SU-DHL-6 (cell line): ENCODE data around the gene SETBP1.

Source experiments
- H2AFZ ChIP-seq: fragments of 200-600 bp; sonication (generic); 2 replicates; pipeline ENCODE4 v1.6.1; 2014; ENCODE audit warnings: low read depth, mild to moderate bottlenecking, moderate library complexity, mixed read lengths, antibody characterized with exemption, low read length; ENCODE audit not compliant: severe bottlenecking
- H3F3A ChIP-seq: fragments of 200-600 bp; shearing (Covaris generic); 2 replicates; pipeline ENCODE4 v1.6.0; 2016; ENCODE audit warnings: antibody characterized with exemption, mild to moderate bottlenecking; ENCODE audit not compliant: insufficient read depth
- H3K27ac ChIP-seq: fragments of 200-600 bp; sonication (generic); 2 replicates; pipeline ENCODE4 v1.5.1; 2016; ENCODE audit warnings: low read depth, mild to moderate bottlenecking, low read length, moderate library complexity, mixed read lengths
- H3K27me3 ChIP-seq: fragments of 200-600 bp; sonication (generic), shearing (Covaris generic); 2 replicates; pipeline ENCODE4 v1.6.0; 2014; ENCODE audit warnings: mild to moderate bottlenecking, low read length
- H3K36me3 ChIP-seq: fragments of 200-600 bp; sonication (generic); 2 replicates; pipeline ENCODE4 v1.6.1; 2014; ENCODE audit warnings: mild to moderate bottlenecking, low read length, mixed read lengths
- H3K4me2 ChIP-seq: fragments of 300-600, 200-600 bp; shearing (Covaris generic), sonication (generic); 2 replicates; pipeline ENCODE4 v1.6.0; 2014; ENCODE audit warnings: low read length, low read depth, mild to moderate bottlenecking; ENCODE audit not compliant: poor library complexity, severe bottlenecking
- H3K4me3 ChIP-seq: fragments of 200-600 bp; sonication (generic); 2 replicates; pipeline ENCODE4 v1.5.1; 2014; ENCODE audit warnings: antibody characterized with exemption, low read length, mild to moderate bottlenecking, mixed read lengths; ENCODE audit not compliant: insufficient read depth, poor library complexity, severe bottlenecking
- H3K79me2 ChIP-seq: fragments of 200-600 bp; sonication (generic); 2 replicates; pipeline ENCODE4 v1.6.1; 2014; ENCODE audit warnings: mild to moderate bottlenecking, low read length, moderate library complexity; ENCODE audit not compliant: insufficient read depth
- H3K9ac ChIP-seq: fragments of 200-600 bp; sonication (generic); 2 replicates; pipeline ENCODE4 v1.7.0; 2014; ENCODE audit warnings: mild to moderate bottlenecking, low read length
- H3K9me2 ChIP-seq: fragments of 200-600 bp; sonication (generic); replicated peaks from 2 replicates; pipeline ENCODE4 v1.6.1; 2014; ENCODE audit warnings: low read length; ENCODE audit not compliant: insufficient read depth
- H3K9me3 ChIP-seq: fragments of 200-600 bp; sonication (generic); 2 replicates; pipeline ENCODE4 v1.6.1; 2014; ENCODE audit warnings: low read length, mixed read lengths; ENCODE audit not compliant: insufficient read depth
- H4K20me1 ChIP-seq: fragments of 200-600 bp; sonication (generic); 2 replicates; pipeline ENCODE4 v1.6.1; 2014; ENCODE audit warnings: low read depth, mild to moderate bottlenecking, antibody characterized with exemption, low read length, moderate library complexity, mixed read lengths
- EZH2phosphoT487 ChIP-seq: fragments of 200-600 bp; sonication (generic), shearing (Covaris generic); conservative IDR thresholded peaks from 2 replicates; pipeline ENCODE4 v1.6.1; 2018; ENCODE audit warnings: mild to moderate bottlenecking, antibody characterized with exemption, low read length, moderate library complexity, mixed read lengths
- TF ChIP-seq, protein P1 (sequence below): fragments of 200-600 bp; sonication (generic); IDR thresholded peaks from one replicate; pipeline ENCODE4 v1.5.1; 2017; ENCODE audit warnings: antibody characterized with exemption, mild to moderate bottlenecking, low read length, moderate library complexity; ENCODE audit not compliant: insufficient read depth, poor library complexity, severe bottlenecking

The SETBP1 gene

DNA sequence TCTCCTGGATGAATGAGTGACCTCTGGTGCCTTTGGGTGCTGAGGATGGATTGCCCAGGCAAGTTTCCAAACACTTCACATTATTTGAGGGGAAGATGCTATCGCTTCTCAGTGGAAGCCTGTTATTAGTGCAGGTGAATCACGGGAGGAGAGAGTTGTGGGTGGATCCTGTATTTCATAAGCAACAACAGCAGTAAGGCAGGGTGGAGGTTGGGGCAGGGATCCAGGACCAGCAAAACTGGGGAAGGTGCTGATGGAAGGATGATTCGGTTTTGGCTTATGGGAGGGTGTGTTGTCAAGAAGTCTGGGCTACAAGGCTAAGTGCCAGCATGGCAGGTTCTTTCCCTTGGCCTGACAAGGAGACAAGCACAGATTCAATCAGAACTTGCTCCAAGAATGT is 37.7 kb upstream of the SETBP1 start:
- H3K9ac ChIP-seq = no peak overlapping the region
- H3K27me3 ChIP-seq = peaks cover 3% of the 10 kb centered on the region; the same call in 1 of the 2 replicates
- H3K4me3 ChIP-seq = no peak overlapping the region
- no peaks in the 10 kb centered on the region for H3K79me2 ChIP-seq
- H4K20me1 ChIP-seq = no peaks in the 10 kb centered on the region
- H3K9me2 ChIP-seq = no peaks in the 10 kb centered on the region; the same call in 1 of the 2 replicates
- H3K9me3 ChIP-seq = no peaks in the 10 kb centered on the region
- no peaks in the 10 kb centered on the region for H3K36me3 ChIP-seq
- TF ChIP-seq, protein P1, sequence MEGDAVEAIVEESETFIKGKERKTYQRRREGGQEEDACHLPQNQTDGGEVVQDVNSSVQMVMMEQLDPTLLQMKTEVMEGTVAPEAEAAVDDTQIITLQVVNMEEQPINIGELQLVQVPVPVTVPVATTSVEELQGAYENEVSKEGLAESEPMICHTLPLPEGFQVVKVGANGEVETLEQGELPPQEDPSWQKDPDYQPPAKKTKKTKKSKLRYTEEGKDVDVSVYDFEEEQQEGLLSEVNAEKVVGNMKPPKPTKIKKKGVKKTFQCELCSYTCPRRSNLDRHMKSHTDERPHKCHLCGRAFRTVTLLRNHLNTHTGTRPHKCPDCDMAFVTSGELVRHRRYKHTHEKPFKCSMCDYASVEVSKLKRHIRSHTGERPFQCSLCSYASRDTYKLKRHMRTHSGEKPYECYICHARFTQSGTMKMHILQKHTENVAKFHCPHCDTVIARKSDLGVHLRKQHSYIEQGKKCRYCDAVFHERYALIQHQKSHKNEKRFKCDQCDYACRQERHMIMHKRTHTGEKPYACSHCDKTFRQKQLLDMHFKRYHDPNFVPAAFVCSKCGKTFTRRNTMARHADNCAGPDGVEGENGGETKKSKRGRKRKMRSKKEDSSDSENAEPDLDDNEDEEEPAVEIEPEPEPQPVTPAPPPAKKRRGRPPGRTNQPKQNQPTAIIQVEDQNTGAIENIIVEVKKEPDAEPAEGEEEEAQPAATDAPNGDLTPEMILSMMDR = no peak
- TF ChIP-seq EZH2phosphoT487 = no peak
- H3K27ac ChIP-seq = no peak overlapping the region
- H3K4me2 ChIP-seq = no peak overlapping the region
- H3F3A ChIP-seq = no peaks in the 10 kb centered on the region
- H2AFZ ChIP-seq = no peak overlapping the region

DNA sequence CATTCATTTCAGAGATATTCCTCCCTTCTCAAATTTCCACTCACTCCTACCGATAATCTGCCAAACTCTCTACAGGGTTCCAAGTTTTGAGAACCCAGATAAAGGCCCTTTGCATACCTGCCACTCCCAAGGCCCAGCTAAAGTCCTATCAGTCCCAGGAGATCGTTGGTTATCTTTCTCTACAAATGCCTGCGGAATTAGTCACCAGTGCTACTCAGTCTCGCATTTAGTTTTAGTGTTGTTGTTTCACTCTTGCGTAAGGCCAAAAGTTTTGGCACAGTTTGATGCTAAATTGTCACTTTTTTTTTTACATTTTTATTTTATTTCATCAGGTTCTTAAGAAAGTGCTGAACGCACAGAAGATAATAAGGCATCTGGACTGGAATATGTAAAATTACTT is 29.2 kb upstream of the SETBP1 start:
- Histone ChIP-seq H3K27ac (no peak overlapping the region), H3K4me2 (no peak overlapping the region)

DNA sequence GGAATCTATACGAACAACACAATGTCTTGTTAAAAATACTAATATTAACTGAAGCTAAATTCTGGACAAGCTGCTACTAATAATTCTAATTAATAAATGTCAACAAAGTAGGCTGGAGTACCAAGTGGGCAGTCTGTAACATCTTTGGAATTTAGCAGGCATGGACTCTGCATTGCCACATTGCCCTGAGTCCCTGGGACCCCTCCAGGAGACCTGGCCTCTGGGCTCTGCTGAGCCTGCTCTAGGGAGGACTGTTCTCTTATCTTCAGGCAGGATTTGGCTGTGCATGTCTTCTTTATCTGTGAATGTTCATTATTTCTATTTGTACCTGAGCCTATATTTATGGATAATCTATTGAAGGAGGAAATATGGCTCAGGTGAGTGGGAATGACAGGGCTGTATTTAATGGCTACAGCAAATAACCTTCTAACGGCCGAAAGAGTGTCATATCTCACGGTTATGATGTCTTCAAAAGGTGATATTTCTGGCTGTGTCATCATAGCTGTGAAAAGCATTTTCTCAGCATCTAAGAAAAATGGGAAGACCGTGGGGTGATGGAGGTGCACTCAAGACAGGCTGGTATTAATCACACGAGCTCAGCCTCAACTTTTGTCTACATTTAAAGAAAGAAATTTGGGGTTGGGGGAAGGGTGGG is 28.6 kb upstream of the SETBP1 start:
- H3K4me3 ChIP-seq = no peak overlapping the region
- TF ChIP-seq, protein P1 = no peak
- no peak for TF ChIP-seq EZH2phosphoT487
- no peaks in the 10 kb centered on the region for H3F3A ChIP-seq
- H3K27me3 ChIP-seq = no peaks in the 10 kb centered on the region
- H3K4me2 ChIP-seq = no peak overlapping the region
- no peaks in the 10 kb centered on the region; the same call in 1 of the 2 replicates for H3K9me2 ChIP-seq
- no peak overlapping the region for H2AFZ ChIP-seq
- no peaks in the 10 kb centered on the region for H3K36me3 ChIP-seq
- no peaks in the 10 kb centered on the region for H3K9me3 ChIP-seq
- no peaks in the 10 kb centered on the region for H3K79me2 ChIP-seq
- H4K20me1 ChIP-seq = no peaks in the 10 kb centered on the region
- no peak overlapping the region for H3K9ac ChIP-seq
- H3K27ac ChIP-seq = no peak overlapping the region

More for the DNA sequence above, 29.2 kb upstream of the SETBP1 start:
- no peak overlapping the region for H3K4me3 ChIP-seq
- no peak overlapping the region for H2AFZ ChIP-seq
- H3K27me3 ChIP-seq = no peaks in the 10 kb centered on the region
- H3K36me3 ChIP-seq = no peaks in the 10 kb centered on the region
- H3K9ac ChIP-seq = no peak overlapping the region
- H3K9me2 ChIP-seq = no peaks in the 10 kb centered on the region; the same call in 1 of the 2 replicates
- H3K79me2 ChIP-seq = no peaks in the 10 kb centered on the region
- H4K20me1 ChIP-seq = no peaks in the 10 kb centered on the region
- H3K9me3 ChIP-seq = no peaks in the 10 kb centered on the region
- no peaks in the 10 kb centered on the region for H3F3A ChIP-seq
- TF ChIP-seq, protein P1 = no peak
- no peak for TF ChIP-seq EZH2phosphoT487
